IPS DF 4.7 (cell line): Measurements from ENCODE around the gene LCP1.

Source experiments
- DNase-seq: peaks from one replicate; pipeline ENCODE4 v3.0.0-alpha.2; 2013; ENCODE audit warnings: low spot score; ENCODE audit errors: extremely low read depth

The LCP1 gene

DNA sequence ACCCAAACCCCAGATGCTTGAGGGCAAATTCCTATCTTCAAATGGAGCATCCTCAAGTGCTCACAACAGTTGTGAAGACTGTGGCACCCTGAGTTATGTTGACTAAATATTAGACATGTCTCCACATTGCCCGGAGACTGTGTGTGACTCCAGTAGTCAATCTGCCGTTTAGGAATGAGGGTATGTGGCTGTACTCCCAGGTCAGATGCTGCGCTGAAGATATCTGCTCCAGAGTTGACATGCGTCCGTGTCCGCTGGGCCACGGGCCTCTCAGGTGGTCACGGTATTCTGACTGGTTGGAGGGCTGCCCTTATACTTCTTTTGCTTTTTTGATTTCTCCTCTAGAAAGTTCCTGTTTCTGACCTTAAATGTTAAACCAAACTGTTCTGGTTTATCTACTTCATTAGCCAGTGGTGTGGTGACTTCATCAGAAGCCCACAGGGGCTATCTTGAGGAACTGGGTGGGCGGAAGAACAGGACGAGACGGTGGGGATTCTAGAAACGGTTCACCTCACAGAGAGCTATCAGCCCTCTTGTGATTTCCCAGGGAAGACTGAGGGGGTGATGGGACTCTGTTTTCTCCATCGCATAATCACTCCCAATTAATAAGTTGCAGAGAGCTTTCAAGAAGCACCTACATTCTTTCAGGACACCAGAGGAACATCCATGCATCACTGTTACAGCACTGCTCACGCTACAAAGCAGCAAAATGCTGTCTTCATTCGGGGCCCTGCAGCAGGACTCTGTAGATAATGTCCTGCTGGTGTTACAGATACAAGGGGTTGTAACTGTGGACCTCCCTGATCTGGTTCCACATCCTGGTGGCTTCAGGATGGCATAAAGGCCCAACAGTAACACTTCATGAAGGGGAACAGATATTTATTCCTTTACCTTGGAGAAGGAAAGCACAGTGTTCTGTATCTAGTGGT is 1.3 kb upstream of the LCP1 start:
- no peak for DNase-seq

DNA sequence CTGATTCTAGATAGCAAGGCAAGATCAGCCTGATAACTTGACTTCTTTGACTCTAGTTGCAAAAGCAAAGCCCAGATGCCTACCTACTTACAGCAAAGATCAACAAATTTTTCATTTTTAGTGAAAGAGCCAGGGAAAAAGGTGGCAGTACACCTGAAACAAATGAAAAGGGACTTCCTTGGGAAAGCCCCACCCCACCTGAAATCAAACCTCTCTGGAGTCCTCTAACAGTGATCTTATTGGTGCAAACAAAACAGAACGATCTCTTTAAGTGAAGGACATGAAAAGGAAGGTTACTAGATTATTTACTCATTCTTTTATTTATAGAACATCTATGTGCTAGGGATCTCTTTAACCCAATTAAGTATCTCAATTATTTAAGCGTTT is 507 bp upstream of the LCP1 start:
- DNase-seq: no peak

DNA sequence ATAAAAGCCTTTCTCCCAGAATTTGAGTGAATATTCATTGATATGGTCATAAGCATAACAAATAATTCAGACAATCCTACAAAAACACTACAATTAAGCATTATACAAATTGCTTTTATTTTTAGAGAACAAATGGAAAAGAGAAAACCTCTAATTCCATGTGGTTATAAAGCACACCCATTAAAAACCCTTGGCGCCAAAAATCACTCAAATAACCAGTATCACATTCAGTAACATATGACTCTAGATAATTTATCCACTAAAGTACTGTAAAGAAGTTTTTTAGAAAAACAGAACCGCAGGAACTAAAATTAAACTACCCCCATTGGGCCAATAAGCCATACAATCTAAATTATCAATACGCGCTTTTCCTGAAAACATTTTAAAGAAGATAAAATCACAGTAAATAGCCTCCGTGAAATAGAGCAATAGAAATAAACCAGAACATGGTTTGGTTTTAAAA is 569 bp downstream of the LCP1 start:
- DNase-seq: no peak

DNA sequence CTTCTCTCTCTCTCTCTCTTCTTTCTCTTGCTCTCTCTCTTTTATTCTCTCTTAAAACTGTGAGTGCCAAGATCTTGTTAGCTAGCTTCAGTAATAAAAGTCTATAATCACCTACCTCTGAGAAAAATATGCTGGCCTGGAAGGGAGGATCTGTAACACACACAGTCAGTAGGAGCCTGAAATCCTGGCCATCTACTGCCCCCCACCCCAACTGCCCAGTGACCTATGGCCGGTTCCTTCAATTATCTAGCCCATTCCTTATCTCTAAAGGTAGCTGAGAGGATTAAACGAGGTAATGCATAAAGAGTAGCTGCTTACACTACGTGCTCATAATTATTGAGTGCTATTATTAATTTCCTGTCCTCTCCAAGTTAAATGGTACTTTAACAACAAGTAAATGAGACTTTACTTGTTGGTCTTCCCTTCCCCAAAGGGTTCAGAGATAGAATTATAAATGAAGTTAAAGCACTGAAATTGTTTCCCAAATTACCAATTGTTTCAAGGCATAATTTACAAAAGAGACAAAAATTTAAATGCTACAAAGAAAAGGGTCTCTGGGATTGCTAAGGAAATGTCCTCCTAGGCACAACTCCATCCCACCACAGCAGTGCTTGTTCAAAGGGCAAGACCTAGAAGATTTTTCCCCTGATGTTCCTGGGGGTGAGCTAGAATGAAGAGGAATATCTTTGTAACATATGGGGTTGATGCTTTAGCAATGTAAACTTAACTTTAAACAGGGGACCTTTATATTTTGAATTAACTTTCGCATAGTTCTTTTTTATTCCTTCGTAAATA is 1.8 kb downstream of the LCP1 start:
- no peak for DNase-seq

DNA sequence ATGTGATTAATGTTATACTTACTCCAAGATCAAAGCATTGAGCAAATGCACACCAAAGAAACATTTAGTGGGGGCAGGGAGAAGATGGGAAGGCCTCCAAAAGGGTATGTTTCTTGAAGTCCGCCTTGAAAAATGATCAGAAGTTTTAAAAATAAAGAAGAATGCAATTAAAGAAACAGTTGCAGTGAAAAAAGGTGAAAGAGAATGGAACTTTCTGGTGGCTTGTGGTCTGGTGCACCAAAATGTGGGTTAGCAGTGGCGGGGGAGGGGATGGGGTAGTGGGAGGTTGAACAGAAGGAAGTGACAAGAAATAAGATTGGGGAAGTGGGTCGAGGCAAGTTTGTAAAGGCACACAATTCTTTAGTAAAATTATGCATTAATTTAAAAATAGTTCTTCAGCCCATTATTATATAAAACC is 2.5 kb downstream of the LCP1 start:
- no peak for DNase-seq

DNA sequence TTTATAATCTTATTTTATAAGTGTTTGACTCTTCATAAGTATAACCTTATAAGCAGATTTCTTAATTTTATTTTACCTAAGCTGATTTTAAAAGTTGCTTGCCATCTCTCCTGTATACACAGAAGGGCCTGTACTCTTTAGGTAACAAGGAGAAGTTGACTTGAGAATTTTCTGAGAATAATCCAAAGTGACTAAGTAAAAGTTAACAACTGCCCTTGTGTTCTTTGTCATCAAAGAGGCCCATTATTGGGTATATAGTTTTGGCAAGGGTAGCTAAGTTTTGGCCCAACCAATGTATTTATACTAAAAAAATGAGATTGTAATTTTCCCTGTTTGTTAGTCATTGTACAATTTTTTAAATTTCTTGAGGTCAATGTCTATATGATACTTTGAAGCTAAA is 3.2 kb downstream of the LCP1 start:
- DNase-seq: no peak

DNA sequence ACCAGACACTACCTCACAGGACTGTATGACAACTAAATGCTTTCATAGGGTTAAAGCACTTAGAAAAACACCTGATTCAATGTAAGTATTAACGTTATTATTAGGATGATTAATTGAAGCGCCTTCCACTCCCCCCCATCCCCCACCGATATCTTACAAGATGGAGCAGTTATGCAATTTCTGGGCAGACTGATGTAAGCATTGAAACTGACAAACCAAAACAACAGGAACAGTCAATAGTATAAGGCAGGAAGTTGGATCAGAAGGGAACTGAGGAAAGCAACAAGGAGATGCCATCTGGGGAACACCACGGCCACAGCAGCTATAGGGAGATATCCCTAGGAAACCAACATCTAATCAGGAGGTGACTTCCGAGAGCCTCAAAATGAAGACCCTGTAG is 3.8 kb downstream of the LCP1 start:
- no peak for DNase-seq

DNA sequence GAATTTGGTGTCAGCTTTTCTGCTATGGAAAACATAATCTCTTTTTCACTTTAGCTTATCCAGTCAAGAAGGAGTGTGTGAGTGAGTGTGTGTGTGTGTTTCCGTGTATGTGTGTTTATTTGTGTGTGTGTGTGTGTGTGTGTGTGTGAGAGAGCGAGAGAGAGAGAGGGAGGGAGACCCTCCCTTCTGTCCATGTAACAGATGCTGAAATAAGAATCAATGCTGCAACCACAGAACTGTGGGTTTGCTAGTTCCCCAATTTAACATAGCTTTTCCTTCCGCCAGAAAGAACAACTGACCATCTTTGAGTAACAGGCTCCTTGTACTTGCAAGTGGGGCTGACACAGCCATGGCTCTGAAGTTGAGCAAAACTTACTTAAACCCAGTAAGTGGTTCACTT is 5.2 kb downstream of the LCP1 start:
- no peak for DNase-seq

DNA sequence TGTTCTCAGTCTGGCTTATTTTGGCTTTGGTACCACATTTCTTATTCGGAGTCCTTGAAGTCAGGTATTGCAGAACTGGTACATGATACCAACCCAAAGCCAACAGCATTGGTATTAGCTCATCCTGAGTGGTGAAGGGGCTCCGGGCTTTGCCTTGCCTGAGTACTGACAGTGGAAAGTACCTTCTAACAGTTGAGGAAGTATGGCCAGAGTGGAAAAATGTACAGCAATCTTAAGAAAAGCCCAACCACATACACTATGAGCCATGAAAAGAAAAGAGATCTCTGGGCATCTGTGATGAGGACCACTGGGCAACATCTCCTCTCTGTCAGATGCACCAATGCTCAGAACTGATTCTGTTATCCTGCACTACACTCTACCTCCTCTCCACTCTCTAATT is 8.3 kb downstream of the LCP1 start:
- no peak for DNase-seq

DNA sequence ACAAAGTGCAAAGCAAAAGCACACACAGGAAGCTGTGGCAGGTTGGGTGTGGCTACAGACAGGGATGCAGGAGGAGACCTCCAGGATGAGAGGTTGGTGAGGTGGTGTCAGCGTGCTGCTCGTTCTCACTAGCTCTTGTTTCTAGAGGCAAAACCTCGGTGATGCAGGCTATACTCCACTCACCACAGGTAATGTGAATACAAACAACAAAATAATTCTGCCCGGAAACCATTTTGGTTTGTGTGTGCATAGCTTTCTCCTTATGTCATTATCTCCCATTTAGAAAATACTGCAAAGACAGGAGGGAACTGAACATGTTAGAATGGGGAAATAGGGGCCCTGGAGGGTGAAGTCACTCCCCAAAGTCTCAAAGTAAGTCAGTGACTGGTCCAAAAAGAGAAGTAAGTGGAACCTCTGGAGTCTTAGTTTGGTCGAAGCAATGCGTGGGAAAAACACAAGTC is 9.4 kb downstream of the LCP1 start:
- DNase-seq: no peak

DNA sequence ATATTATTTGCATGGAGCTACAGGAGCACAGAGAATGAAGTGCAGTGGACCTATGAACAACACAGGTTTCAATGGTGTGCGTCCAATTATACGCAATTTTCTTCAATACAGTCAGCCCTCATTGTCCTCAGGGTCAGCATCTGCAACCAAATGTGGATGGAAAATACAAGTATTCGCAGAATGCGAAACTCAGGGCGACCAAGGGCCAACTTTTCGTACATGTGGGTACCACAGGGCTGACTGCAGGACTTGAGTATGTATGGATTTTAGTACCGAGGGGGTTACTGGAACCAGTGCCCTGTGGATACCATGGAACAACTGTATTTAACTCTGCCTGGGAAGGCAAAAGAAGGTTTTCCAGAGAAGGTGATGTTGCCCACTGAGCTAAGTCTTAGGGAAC is 10.2 kb downstream of the LCP1 start:
- no peak for DNase-seq

DNA sequence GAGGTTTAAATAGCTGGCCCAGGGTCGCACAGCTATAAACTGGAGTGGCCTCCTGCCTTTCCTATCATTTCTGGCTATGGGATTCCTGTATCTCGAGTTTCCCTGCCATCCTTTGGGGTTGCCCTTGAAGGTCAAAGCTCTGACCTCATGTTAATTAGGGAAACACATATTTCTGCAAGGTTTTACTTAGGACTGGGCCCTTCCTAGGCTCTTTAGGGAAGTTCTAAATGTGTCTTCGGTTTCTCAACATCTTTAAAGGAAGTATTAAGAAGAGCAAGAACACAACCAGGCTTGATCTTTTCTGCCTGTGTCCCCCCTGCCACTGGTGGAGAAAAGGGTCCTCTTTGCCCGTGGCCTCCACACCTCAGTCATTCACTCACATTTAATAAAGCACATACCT is 10.8 kb downstream of the LCP1 start:
- DNase-seq: no peak

DNA sequence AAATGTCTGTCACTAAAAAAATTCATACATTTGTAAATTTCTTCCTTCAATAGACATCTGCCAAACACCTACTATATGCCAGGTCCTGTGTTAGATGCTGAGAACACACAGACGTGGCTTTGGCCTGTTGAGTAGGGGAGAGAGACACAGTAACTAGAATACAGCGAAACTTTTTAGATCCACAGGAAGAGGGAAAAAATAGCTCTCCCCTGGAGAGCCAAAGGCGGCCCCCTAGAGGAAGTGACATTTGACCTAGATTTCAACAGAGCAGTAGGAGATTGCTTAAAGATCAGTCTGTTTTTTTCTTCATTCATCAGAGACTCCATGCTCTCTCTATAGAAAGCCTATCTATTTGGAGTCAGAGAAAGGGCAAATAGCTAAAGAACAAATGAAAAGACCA is 11.3 kb downstream of the LCP1 start:
- no peak for DNase-seq

DNA sequence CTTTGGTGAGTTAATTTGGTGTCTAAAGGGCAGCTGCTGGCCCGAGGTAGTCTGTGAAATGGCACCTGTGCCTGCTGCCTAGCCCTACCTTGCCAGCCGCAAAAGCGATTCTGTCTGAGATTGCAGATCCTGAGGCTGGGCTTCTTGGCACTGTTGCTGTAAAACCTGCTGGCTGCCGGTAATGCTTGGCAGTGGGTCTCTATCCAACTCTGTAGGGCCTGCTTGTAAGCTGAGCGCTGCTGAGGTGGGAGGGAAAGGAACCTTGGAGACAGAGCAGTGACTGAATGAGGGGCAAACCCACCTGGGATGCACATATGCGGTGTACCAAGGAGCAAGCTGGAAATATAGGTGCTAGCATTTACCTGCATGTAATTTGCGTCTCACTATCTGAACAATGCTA is 11.7 kb downstream of the LCP1 start:
- no peak for DNase-seq

DNA sequence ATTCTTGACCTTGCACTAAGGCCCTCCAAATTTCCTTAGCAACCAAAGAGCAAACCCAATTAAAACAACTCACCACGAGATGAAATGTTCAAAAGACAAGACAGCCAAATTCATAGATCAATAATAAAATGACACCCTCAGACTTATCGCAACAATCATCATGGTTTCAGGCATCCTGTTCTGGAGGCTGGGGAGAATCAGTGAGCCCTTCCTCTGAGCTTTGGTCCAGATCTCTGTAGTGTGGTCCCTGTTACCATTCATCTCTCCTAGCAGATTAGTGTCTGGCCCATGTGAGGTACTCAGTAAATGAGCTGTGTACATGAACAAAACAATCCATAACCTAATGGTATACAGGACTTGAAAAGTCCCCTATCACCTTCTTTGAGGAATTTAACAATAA is 12.2 kb downstream of the LCP1 start:
- DNase-seq: no peak

DNA sequence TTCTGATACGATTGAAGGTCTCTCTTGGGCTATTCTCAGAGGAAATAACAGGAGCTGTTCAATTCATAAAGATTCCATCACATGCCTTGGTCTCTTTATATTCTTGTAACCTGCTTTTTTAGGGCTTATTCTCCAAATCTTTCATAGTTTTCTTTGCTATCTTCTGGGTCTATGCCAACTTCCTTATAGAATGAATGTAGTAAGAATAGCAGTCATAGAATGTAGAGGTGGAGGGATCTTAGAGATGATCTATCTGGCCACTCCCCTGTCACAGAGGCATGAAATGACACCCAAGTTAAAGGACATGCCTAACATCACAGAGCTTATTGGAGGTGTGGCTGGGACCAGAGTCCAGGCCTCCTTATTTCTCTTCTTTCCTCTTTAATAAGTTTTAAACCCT is 13.2 kb downstream of the LCP1 start:
- DNase-seq: no peak

DNA sequence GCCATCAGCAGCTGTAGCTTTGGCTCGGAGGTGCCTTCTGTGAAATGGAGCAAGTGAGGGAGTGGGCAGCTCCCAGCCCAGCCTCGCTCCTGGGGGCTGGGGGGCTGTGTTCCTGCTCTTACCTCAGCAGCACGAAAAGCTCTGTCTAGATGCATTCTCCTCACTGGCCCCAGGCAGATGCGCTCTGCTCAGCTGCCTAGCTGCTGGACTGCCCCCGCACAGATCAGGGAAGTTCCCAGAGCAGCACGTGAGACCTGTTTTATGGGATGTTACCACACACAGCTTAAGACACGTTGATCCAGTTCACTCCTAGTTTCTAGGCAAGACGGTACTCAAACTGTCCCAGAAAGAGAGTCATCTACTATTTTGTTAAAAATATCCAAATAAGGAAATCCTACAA is 13.6 kb downstream of the LCP1 start:
- no peak for DNase-seq

DNA sequence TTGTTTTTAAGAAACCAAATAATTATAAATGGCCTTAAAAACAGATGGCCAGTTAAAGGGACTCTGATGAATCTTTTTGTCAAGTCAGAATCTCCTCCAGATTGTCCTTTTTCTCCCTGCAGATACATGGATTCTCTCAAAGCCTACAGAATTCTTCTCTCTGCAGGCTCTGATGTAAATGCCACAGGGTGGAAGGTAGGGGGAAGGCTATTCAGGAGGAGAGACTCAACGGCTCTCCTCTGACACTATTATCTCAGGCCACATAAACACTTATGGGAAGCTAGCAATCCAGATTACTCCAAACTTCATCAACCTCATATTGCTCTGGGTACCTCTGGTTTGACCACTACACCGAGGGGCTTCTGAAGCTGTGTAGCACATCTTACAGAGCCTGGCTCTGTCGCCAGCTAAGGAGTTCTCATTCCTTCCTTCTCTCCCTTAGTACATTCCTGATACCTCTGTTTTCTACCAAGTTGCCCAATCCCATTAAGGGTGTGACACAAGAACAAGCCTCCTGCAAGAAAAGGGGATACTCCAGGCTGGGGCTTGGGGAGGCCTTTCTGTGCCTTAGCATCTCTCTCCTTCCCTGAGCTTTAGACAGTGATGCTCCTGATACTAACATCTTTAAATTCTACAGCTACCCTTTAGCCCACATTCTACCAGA is 14.9 kb downstream of the LCP1 start:
- DNase-seq: no peak

DNA sequence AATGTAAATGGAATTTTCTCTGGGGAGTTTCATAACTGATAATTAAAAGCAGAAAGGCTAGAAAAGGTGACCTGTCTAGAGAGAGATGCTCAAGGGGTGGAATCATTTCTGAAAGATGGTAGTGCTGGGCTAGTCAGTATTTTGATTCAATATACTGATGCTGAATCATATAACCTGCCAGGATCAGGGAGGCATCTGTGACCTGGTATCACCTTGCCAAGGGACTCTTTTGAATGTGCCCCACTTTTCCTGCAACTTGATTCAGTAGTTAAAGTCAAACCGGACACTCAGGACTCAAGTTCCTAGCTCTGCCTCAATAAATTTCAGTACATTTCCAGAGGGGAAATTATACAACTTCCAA is 15.8 kb downstream of the LCP1 start:
- DNase-seq: no peak

DNA sequence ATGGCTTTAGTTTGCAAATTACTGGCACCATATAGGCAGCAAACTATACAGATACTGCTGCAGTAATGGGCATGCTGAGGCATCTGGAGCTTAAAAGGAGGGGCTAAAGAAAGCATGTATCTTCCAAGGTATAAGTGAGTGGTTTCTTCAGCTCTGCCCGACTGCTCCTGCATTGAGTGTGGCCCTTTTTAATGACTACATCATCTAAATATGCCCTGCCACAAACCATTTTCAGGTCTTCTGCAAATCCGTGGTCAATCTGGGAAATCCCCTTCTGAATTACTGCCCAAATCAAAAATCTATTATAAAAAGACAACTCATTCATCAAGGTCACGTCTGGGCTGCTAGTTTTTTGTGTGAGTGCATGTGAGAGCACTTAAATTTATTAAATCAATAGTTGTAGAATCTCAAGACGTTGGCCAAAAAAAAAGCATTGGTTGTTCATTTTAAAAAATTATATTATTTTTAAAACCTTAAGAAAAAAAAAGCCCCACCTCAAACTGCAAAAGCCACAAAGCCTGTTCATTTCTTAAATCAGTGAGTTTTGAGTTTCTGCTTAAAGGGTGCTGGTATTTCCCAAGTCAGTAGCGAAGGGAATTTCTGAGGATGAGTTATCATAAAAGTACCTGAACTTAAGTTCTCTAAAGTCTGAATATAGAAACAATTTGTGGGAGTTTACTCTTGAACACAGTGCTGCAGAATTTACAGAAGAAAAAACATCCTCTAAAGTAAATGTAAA is 16.3 kb downstream of the LCP1 start:
- no peak for DNase-seq

DNA sequence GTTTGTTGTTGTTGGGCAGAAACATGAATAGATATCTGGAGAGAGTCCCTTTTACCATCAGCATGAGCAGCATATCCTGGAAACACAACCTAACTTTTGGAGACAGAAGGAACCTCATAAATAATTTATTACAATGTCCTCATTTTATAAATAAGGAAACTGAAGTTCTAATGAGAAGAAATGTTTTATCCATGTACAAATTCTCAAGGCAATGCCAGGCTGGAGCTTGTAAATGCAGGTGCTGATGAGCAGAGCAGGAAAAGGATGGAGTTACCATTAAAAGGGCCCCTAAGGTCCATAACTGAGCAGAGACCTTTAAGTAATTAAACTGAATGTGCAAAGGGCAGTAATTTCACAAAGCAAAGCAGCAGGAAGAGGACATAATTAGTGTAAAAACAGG is 17.3 kb downstream of the LCP1 start:
- no peak for DNase-seq
